Neural cell (in vitro differentiated cells): ENCODE results near the gene HDAC9.

Experiments used
- CTCF ChIP-seq: fragments of 450-650 bp; IDR thresholded peaks from 2 replicates; pipeline ENCODE4 v1.5.1; 2014; ENCODE audit warnings: antibody characterized with exemption, mild to moderate bottlenecking, moderate library complexity; ENCODE audit not compliant: poor library complexity, severe bottlenecking
- EP300 ChIP-seq: fragments of 450-650 bp; conservative IDR thresholded peaks from 2 replicates; pipeline ENCODE4 v1.6.1; 2014; ENCODE audit warnings: antibody characterized with exemption, mild to moderate bottlenecking, moderate library complexity; ENCODE audit not compliant: poor library complexity, severe bottlenecking
- EZH2 ChIP-seq: fragments of 200-600, 300-800 bp; shearing (Covaris generic), sonication (generic); IDR thresholded peaks from 2 replicates; pipeline ENCODE4 v1.6.1; 2014; ENCODE audit warnings: antibody characterized with exemption, low read length, borderline replicate concordance, mild to moderate bottlenecking; ENCODE audit not compliant: insufficient read depth, poor library complexity, severe bottlenecking
- MXI1 ChIP-seq: fragments of 450-650 bp; conservative IDR thresholded peaks from 2 replicates; pipeline ENCODE4 v1.6.1; 2014; ENCODE audit warnings: antibody characterized with exemption, mild to moderate bottlenecking; ENCODE audit not compliant: poor library complexity, severe bottlenecking
- POLR2AphosphoS5 ChIP-seq: IDR thresholded peaks from 2 replicates; pipeline ENCODE4 v1.6.1; 2012
- RAD21 ChIP-seq: fragments of 450-650 bp; conservative IDR thresholded peaks from 2 replicates; pipeline ENCODE4 v1.6.1; 2014; ENCODE audit warnings: antibody characterized with exemption, mild to moderate bottlenecking, moderate library complexity
- REST ChIP-seq: IDR thresholded peaks from 2 replicates; pipeline ENCODE4 v1.6.1; 2012; ENCODE audit warnings: borderline replicate concordance
- SMC3 ChIP-seq: fragments of 450-650 bp; conservative IDR thresholded peaks from 2 replicates; pipeline ENCODE4 v1.6.1; 2014; ENCODE audit warnings: antibody characterized with exemption, mild to moderate bottlenecking, moderate library complexity; ENCODE audit not compliant: poor library complexity
- TAF1 ChIP-seq: IDR thresholded peaks from 2 replicates; pipeline ENCODE4 v1.6.1; 2012; ENCODE audit warnings: low read depth

DNA sequence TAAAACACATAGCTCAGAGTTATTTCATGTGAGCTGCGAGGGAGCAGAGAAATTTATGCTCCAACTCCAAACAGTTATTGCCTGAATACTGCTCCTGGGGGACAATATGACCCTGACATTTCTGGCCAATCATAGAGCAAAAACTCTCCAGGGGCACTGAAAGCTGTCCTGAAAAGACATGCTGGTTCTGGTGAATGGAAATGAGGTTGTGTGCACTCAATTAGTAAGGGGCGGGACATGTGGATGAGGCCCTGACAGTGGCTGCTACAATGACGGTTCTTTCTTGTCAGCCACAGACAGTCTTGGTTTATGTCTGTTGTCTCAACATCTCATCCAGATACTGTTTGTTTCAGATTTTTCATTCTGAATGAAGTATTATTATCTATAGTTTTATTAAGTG lies 470.1 kb downstream of the HDAC9 start:
- TF ChIP-seq EZH2 (no peak), CTCF (no peak), POLR2AphosphoS5 (no peak), REST (no peak), EP300 (no peak), RAD21 (no peak), TAF1 (no peak), MXI1 (no peak), SMC3 (no peak)
